GM21717 (cell line): ENCODE results near the gene IL17RA.

Experiments used
- ATAC-seq: cut with Tn5 transposase; IDR thresholded peaks from one replicate; pipeline ENCODE4 v1.9.1; 2021; ENCODE audit warnings: mild to moderate bottlenecking, moderate library complexity; ENCODE audit not compliant: unreplicated experiment

Gene IL17RA

DNA sequence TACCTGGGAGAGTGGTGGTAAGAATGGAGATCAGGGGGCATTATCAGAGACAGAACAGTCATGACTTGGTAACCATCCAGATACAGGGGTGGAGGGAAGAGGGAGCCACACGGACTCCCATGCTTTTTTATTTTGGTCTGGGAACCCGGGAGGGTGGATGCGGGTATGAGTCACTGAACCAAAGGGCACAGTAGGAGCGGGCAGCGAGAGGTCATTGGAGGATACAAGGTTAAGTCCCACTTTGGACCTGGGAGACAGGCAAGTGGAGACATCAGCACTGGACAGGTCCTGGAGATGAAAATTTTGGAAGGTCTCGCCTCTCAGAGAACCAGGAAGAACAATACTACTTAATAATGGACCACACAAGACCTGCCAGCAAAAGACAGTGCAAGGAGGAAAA, 67.5 kb downstream of the IL17RA start:
- ATAC-seq, result no peak

- ATAC-seq, result no peak
Measured at GRCh38 chr22:17152971-17153370, 68.2 kb downstream of the IL17RA start.

DNA sequence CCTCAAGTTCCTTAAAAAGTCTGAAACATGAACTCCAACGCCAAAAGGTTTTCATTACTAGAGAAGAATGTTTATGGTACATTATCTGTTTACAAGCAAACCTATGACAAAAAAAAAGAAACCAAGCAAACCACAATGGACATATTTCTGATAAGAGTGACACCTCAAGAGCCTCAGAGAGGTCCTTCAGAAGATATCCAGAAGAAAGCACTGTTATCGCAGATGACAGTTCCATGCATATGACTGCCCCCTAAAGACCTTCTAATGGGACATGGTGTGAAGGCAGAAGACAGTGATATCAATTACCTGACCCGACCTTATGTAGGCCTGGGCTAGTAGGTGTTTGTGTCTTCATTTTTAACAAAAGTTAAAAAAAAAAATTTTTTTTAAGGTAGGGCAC, 71.1 kb downstream of the IL17RA start:
- ATAC-seq, result no peak

- ATAC-seq, result no peak
Measured at GRCh38 chr22:17157714-17158113, 72.9 kb downstream of the IL17RA start.

- ATAC-seq, result no peak
Measured at GRCh38 chr22:17158176-17158567, 73.4 kb downstream of the IL17RA start.

- ATAC-seq, result peak; percentile 62
Measured at GRCh38 chr22:17158568-17159503, 74.0 kb downstream of the IL17RA start, which contains the start of gene HDHD5. TSS of gene HDHD5 (minus strand) at chr22:17159277. CDS start at chr22:17159251, 26 bp downstream.

DNA sequence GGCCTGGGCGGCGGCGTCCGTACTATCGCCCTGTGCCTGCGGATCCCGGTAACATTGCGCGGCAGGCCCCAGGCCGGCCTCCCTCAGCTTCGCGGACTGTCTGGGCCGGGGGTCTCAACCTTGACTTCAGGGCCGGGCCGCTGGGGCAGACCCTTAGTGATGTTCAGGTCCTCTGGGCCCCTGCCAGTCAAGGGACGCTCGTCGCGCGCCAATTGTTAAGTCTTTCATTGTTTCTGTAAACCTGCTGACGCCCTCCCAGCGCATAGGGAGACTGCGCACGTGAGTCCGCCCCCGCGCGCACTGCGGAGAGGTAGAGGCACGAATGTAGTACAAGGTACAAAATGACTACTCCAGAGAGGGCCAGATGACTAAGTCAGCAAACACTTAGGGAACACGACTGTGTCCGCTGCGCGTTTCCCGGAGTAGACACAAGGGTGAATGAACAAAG, 74.7 kb downstream of the IL17RA start:
- ATAC-seq, result no peak

DNA sequence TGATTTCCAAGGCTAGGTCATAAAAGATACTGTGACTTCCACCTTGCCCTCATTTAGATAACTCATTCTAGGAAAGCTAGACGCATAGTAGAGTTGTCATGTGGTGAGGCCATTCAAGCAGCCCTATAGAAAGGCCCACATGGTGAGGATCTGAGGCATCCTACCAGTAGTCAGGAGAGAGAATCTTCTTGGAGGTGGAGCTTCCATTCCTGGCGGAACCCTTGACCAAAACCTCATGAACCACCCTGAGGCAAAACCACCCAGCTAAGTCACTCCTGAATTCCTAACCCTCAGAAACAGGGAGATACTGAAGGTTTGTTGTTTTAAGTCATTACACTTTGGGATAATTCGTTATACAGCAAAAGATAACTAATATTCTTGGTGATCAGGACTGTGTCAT, 77.2 kb downstream of the IL17RA start:
- ATAC-seq, result no peak

DNA sequence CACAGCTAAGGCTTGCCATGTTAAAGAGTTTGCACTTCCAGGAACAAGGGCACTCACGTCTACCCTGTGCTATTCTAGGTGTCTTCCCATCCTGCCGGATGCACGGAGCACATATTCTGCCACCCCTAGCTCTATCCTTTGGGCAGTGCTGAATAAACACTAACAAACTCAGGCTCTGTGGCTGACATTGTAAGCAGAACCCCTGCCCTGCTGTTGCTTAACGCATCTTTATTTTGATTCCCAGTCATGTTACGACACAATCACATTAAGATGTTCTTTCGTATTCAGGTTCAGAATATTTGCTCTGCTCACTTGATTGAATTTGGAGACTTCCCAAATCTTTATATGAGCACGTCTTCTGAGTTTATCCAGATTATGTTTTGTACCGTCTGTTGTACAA, 77.9 kb downstream of the IL17RA start:
- ATAC-seq, result no peak

DNA sequence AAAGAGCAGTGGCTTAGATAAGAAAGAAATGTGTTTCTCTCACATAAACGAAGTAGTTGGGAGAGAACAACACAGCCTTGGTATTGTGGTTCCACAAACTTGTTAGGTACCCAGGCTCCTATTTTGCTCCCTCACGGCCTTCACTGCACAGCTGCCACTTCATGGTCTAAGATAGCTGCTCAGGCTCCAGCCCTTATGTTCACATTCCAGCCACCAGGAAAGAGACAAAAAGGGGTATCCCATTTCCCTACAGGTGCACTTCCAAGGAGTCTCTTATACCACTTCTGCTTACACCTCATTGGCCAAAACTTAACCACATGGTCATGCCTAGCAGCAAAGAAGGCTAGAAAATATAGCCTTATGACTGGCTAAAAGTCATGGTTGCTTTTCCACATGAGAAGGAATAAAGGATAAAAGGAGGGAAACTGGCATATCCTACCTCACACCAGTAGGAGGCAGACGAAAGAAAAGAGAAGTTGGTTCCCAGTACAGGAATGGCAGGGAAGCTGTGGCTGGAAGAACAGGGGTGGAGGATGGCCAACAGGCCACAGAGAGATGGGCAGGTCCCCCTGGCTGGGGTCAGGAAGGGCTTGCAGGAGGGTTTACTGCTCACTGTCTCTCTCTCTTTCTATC, 79.7 kb downstream of the IL17RA start:
- no peak for ATAC-seq
